PC-9 (cell line): ENCODE results near the gene AGBL3. TPM values are rescaled to one million over a fixed set of nuclear protein-coding genes. Genes with fewer than 3 reads are reported as not detected.

Experiments used
- BruUV-seq: library from RNA; stranded (reverse); fragments of 400-500 nt; replicated peaks from 2 replicates; lab custom pipeline; 2021; lab: Mats Ljungman, UMichigan
- CTCF ChIA-PET: fragments of 300-600 bp; sonication (Branson Sonifier 250); formaldehyde crosslinking; loops from one replicate; lab custom pipeline; 2022; ENCODE audit warnings: antibody characterized with exemption; lab: Charles Lee
- POLR2A ChIA-PET: fragments of 300-600 bp; sonication (Branson Sonifier 250); formaldehyde crosslinking; loops from one replicate; lab custom pipeline; 2022; ENCODE audit warnings: antibody characterized with exemption; ENCODE audit not compliant: unreplicated experiment; lab: Charles Lee
- DNase-seq, 2 experiments: peaks; one replicate each; pipeline versions ENCODE4 v3.0.0 to v3.0.0-alpha.2; 2015 to 2022; ENCODE audit warnings: mixed read lengths in 1 of 2
- H2AFZ ChIP-seq: fragments of 200-600 bp; sonication (generic); 2 replicates; pipeline ENCODE4 v1.8.1; 2017; ENCODE audit warnings: antibody characterized with exemption
- H3F3A ChIP-seq: fragments of 200-600 bp; sonication (generic); 2 replicates; pipeline ENCODE4 v1.8.1; 2017; ENCODE audit warnings: antibody characterized with exemption, mild to moderate bottlenecking, low read depth; ENCODE audit not compliant: insufficient read depth
- H3K27ac ChIP-seq: fragments of 200-600 bp; sonication (generic); 2 replicates; pipeline ENCODE4 v1.6.1; 2016; ENCODE audit warnings: mixed run types
- H3K27me3 ChIP-seq: fragments of 200-600 bp; sonication (generic); 2 replicates; pipeline ENCODE4 v1.6.1; 2016; ENCODE audit warnings: low read depth, mixed run types; ENCODE audit not compliant: insufficient read depth
- H3K36me3 ChIP-seq: fragments of 200-600 bp; sonication (generic); 2 replicates; pipeline ENCODE4 v1.6.1; 2016; ENCODE audit warnings: low read depth, mixed run types
- H3K4me1 ChIP-seq: fragments of 200-600 bp; sonication (generic); replicated peaks from 2 replicates; pipeline ENCODE4 v1.6.1; 2016; ENCODE audit warnings: mixed run types; ENCODE audit not compliant: insufficient read depth
- H3K4me2 ChIP-seq: fragments of 200-600 bp; sonication (generic); 2 replicates; pipeline ENCODE4 v1.6.1; 2017; ENCODE audit warnings: mixed run types
- H3K4me3 ChIP-seq: fragments of 200-600 bp; sonication (generic); 2 replicates; pipeline ENCODE4 v1.6.1; 2016; ENCODE audit warnings: mixed run types
- H3K79me2 ChIP-seq: fragments of 200-600 bp; sonication (generic); 2 replicates; pipeline ENCODE4 v1.6.1; 2017; ENCODE audit warnings: low read depth, mixed run types
- H3K9me2 ChIP-seq: fragments of 200-600 bp; sonication (generic); 2 replicates; pipeline ENCODE4 v1.8.1; 2017; ENCODE audit warnings: mild to moderate bottlenecking; ENCODE audit not compliant: insufficient read depth
- H3K9me3 ChIP-seq: fragments of 200-600 bp; sonication (generic); 2 replicates; pipeline ENCODE4 v1.8.1; 2016; ENCODE audit warnings: low read depth; ENCODE audit not compliant: insufficient read depth
- H4K20me1 ChIP-seq: fragments of 200-600 bp; sonication (generic); 2 replicates; pipeline ENCODE4 v1.8.1; 2017; ENCODE audit not compliant: insufficient read depth
- EZH2 ChIP-seq: fragments of 200-600 bp; sonication (generic); IDR thresholded peaks from 2 replicates; pipeline ENCODE4 v1.8.0; 2017; ENCODE audit warnings: antibody characterized with exemption, low read depth
- intact Hi-C: fragments of 100-400 bp; cut with micrococcal nuclease; formaldehyde crosslinking; loops from one replicate; pipeline ENCODE4 v1.10.0; 2022; ENCODE audit not compliant: unreplicated experiment
- total RNA-seq: library from RNA; stranded (reverse); gene quantifications from 2 replicates; pipeline ENCODE4 v1.2.3, GENCODE V29; 2021
- TF ChIP-seq, protein P1 (sequence below): fragments of 200-600 bp; sonication (generic); conservative IDR thresholded peaks from 2 replicates; pipeline ENCODE4 v1.6.1; 2017; ENCODE audit warnings: mixed run types, antibody characterized with exemption, mild to moderate bottlenecking, moderate library complexity

The AGBL3 gene
- total RNA-seq, 1 experiment from 2014 or later = 3.2 TPM

DNA sequence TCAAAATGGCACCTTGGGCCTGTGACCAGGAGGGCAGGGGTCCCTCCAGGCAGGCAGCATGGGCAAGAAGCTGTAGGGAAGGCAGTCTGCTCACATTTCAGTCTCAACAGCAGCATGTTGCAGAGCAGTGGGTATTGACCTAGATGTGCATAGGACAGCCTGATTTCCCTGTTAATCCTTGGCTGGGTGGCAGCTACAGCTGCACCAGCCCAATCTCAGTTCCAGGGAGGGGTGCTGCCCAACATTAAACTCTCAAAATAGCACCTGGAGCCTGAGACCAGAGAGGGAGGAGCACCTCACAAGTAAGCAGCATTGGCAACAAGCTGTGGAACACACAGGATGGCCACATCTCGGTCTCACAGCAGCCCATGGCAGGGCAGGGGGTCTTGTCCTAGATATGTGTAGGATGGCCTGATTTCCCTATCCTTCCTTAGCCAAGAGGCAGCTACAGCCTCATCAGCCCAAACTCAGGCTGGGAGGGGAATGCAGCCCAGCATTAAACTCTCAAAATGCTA is 171.9 kb downstream of the AGBL3 start:
- ChIA-PET POLR2A (no interaction called here), CTCF (no interaction called here)
- peaks cover 38% of the 10 kb centered on the region for H3K9me3 ChIP-seq
- H3K9me2 ChIP-seq = no peaks in the 10 kb centered on the region
- no peaks in the 10 kb centered on the region for H4K20me1 ChIP-seq
- H3K27me3 ChIP-seq = no peaks in the 10 kb centered on the region
- no peak overlapping the region for H3K27ac ChIP-seq
- intact Hi-C loops = no loop called here
- H3K79me2 ChIP-seq = no peaks in the 10 kb centered on the region
- H2AFZ ChIP-seq = no peak overlapping the region
- H3K4me2 ChIP-seq = no peak overlapping the region
- peaks cover 7% of the 10 kb centered on the region; the same call in 1 of the 2 replicates for H3K36me3 ChIP-seq
- DNase-seq = no peak
- 0 out of 2 replicates have a peak, but pooled peaks cover under 1% of the 10 kb centered on the region for H3F3A ChIP-seq
- no peak for TF ChIP-seq EZH2
- TF ChIP-seq, protein P1, sequence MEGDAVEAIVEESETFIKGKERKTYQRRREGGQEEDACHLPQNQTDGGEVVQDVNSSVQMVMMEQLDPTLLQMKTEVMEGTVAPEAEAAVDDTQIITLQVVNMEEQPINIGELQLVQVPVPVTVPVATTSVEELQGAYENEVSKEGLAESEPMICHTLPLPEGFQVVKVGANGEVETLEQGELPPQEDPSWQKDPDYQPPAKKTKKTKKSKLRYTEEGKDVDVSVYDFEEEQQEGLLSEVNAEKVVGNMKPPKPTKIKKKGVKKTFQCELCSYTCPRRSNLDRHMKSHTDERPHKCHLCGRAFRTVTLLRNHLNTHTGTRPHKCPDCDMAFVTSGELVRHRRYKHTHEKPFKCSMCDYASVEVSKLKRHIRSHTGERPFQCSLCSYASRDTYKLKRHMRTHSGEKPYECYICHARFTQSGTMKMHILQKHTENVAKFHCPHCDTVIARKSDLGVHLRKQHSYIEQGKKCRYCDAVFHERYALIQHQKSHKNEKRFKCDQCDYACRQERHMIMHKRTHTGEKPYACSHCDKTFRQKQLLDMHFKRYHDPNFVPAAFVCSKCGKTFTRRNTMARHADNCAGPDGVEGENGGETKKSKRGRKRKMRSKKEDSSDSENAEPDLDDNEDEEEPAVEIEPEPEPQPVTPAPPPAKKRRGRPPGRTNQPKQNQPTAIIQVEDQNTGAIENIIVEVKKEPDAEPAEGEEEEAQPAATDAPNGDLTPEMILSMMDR = no peak
- H3K4me1 ChIP-seq = peaks cover 14% of the 10 kb centered on the region
- no TSS peak for BruUV-seq
- no peak overlapping the region for H3K4me3 ChIP-seq

DNA sequence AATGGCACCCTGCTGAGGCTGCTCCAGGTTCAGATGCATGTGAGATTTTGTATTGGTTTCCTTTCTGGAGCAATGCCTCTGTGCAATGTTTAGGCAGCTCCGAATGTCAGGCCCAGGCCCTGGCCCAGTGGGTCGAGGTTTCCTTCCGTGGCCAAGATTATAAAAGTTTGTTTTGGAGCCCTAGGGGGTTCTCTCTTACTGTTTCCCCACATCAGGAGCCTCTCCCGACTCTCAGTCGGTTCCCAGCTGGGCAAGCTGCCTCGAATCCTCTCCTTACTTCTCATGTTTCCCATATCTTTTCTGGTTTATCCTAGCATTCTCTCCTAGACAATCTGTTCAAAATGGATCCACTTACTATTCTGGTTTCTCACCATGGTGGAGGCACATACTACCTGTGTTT is 172.6 kb downstream of the AGBL3 start:
- BruUV-seq = no TSS peak
- Histone ChIP-seq H3K27me3 (no peaks in the 10 kb centered on the region), H3K9me3 (peaks cover 32% of the 10 kb centered on the region), H3K36me3 (peaks cover 12% of the 10 kb centered on the region; the same call in 1 of the 2 replicates), H3K4me3 (no peak overlapping the region), H3K9me2 (no peaks in the 10 kb centered on the region), H3K4me2 (no peak overlapping the region), H3K4me1 (peaks cover 14% of the 10 kb centered on the region), H3K79me2 (no peaks in the 10 kb centered on the region), H2AFZ (no peak overlapping the region), H3F3A (0 out of 2 replicates have a peak, but pooled peaks cover 5% of the 10 kb centered on the region), H3K27ac (no peak overlapping the region), H4K20me1 (no peaks in the 10 kb centered on the region)
- ChIA-PET POLR2A (interaction anchor here (0.7 kb wide), 1 partner anchor 556 kb away, joined by 3 read pairs; no protein-coding TSS in a partner anchor), CTCF (no interaction called here)
- no peak for TF ChIP-seq EZH2
- TF ChIP-seq, protein P1 = no peak
- intact Hi-C loops = no loop called here
- no peak for DNase-seq

DNA sequence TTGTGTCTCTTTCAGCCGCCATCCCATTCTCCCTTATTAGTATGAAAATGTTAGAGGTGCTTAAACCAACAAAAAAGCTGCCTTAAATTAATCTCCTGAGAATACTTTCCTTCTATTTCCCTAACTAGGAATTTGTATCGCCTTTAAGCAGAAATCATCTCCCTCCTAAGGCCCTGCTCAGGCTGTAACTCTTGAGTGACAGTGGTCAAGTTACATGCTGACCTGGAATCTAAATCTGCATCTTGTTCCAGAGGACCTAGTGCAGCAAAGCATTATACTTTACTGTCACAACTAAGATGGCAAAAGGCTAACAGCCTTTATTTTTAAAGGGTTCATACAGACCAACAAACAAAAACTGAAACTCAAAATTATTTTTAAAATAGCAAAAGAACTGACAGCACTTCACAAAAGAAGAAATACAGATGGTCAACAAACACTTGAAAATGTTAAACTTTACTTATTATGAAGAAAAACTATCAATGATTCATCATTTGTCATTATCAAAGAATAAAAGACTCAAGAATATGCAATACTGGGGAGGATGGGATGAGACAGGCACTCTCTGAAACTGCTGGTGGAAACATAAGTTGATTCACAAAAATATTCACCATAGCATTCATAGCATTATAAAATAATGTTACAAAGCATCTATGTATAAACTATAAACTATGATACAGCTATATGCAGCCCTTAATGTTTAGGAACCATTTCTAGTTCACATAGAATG is 173.2 kb downstream of the AGBL3 start:
- peaks cover 14% of the 10 kb centered on the region; the same call in 1 of the 2 replicates for H3K36me3 ChIP-seq
- no peaks in the 10 kb centered on the region for H3K9me2 ChIP-seq
- no peaks in the 10 kb centered on the region for H3K79me2 ChIP-seq
- H3K9me3 ChIP-seq = peaks cover 32% of the 10 kb centered on the region
- no peaks in the 10 kb centered on the region for H3K27me3 ChIP-seq
- ChIA-PET POLR2A (interaction anchor here (0.7 kb wide), 1 partner anchor 555 kb away, joined by 3 read pairs; no protein-coding TSS in a partner anchor), CTCF (no interaction called here)
- no TSS peak for BruUV-seq
- no peak for DNase-seq
- no peak overlapping the region for H3K4me3 ChIP-seq
- no peak overlapping the region for H2AFZ ChIP-seq
- intact Hi-C loops = no loop called here
- H3K4me1 ChIP-seq = peaks cover 14% of the 10 kb centered on the region
- 0 out of 2 replicates have a peak overlapping the region, but pooled peaks have one; percentile 0 for H3K4me2 ChIP-seq
- TF ChIP-seq EZH2 = no peak
- TF ChIP-seq, protein P1 = no peak
- H4K20me1 ChIP-seq = no peaks in the 10 kb centered on the region
- peak overlapping the region; percentile 44 for H3K27ac ChIP-seq
- H3F3A ChIP-seq = 0 out of 2 replicates have a peak, but pooled peaks cover 5% of the 10 kb centered on the region
